HepG2 (cell line): ENCODE measurements around the gene PRSS33. TPM values are rescaled to one million over a fixed set of nuclear protein-coding genes. Genes with fewer than 3 reads are reported as not detected.

Source experiments
- ADNP ChIP-seq: sonication (generic); formaldehyde crosslinking; IDR thresholded peaks from 2 replicates; pipeline ENCODE4 v1.4.0; 2020; ENCODE audit warnings: missing genetic modification reagents
- BCL3 ChIP-seq: sonication (generic); formaldehyde crosslinking; IDR thresholded peaks from 2 replicates; pipeline ENCODE4 v1.5.1; 2020; ENCODE audit warnings: mild to moderate bottlenecking, missing genetic modification reagents, moderate library complexity
- E2F1 ChIP-seq: sonication (generic); formaldehyde crosslinking; IDR thresholded peaks from 2 replicates; pipeline ENCODE4 v1.5.0; 2020; ENCODE audit warnings: missing genetic modification reagents
- ELF4 ChIP-seq: sonication (generic); formaldehyde crosslinking; IDR thresholded peaks from 2 replicates; pipeline ENCODE4 v1.5.0; 2020; ENCODE audit warnings: missing genetic modification reagents, mild to moderate bottlenecking, moderate library complexity, borderline replicate concordance
- HMGA1 ChIP-seq: sonication (generic); formaldehyde crosslinking; conservative IDR thresholded peaks from 2 replicates; pipeline ENCODE4 v1.4.0; 2020; ENCODE audit warnings: missing genetic modification reagents
- MEIS2 ChIP-seq: sonication (generic); formaldehyde crosslinking; IDR thresholded peaks from 2 replicates; pipeline ENCODE4 v1.9.0; 2021; ENCODE audit warnings: mild to moderate bottlenecking, missing genetic modification reagents
- MTA1 ChIP-seq: sonication (generic); formaldehyde crosslinking; IDR thresholded peaks from 2 replicates; pipeline ENCODE4 v1.4.0; 2020; ENCODE audit warnings: missing genetic modification reagents, mild to moderate bottlenecking, borderline replicate concordance
- NCOR1 ChIP-seq: fragments of 200-600 bp; sonication (generic); IDR thresholded peaks from 2 replicates; pipeline ENCODE4 v1.7.0; 2017; ENCODE audit warnings: antibody characterized with exemption, low read length, borderline replicate concordance
- POGZ ChIP-seq: sonication (generic); formaldehyde crosslinking; IDR thresholded peaks from 2 replicates; pipeline ENCODE4 v1.4.0; 2020; ENCODE audit warnings: mild to moderate bottlenecking, missing genetic modification reagents
- RAD51 ChIP-seq: fragments of 450-650 bp; IDR thresholded peaks from 2 replicates; pipeline ENCODE4 v1.6.1; 2016; ENCODE audit warnings: borderline replicate concordance
- RBM39 ChIP-seq: fragments of 200-400 bp; formaldehyde crosslinking; IDR thresholded peaks from one replicate; pipeline ENCODE4 v1.6.1; 2018; ENCODE audit warnings: antibody characterized with exemption, mild to moderate bottlenecking, low read depth, low read length; ENCODE audit not compliant: poor library complexity, severe bottlenecking
- SP4 ChIP-seq: sonication (generic); formaldehyde crosslinking; IDR thresholded peaks from 2 replicates; pipeline ENCODE4 v1.8.1; 2023; ENCODE audit warnings: mild to moderate bottlenecking, missing genetic modification reagents
- USF2 ChIP-seq, 2 experiments: sonication (generic) in 1 of 2; formaldehyde crosslinking in 1 of 2; IDR thresholded peaks; 2 replicates each; pipeline versions ENCODE4 v1.5.1 to v1.6.1; 2011 to 2020; ENCODE audit warnings: borderline replicate concordance in 1 of 2, low read depth in 1 of 2, low read length in 1 of 2, mild to moderate bottlenecking in 1 of 2, missing genetic modification reagents in 1 of 2, moderate library complexity in 1 of 2
- ZBTB25 ChIP-seq: IDR thresholded peaks from 2 replicates; pipeline ENCODE4 v1.6.1; 2018; ENCODE audit warnings: missing genetic modification reagents
- ZFP36L2 ChIP-seq: sonication (generic); formaldehyde crosslinking; IDR thresholded peaks from 2 replicates; pipeline ENCODE4 v1.4.0; 2020; ENCODE audit warnings: missing genetic modification reagents
- ZMAT3 ChIP-seq: sonication (generic); formaldehyde crosslinking; conservative IDR thresholded peaks from 2 replicates; pipeline ENCODE4 v1.7.0; 2021; ENCODE audit warnings: missing genetic modification reagents
- ZNF281 ChIP-seq: sonication (generic); formaldehyde crosslinking; IDR thresholded peaks from 2 replicates; pipeline ENCODE4 v1.4.0; 2020; ENCODE audit warnings: missing genetic modification reagents, borderline replicate concordance
- ZNF296 ChIP-seq: sonication (generic); formaldehyde crosslinking; conservative IDR thresholded peaks from 2 replicates; pipeline ENCODE4 v1.5.0; 2020; ENCODE audit warnings: mild to moderate bottlenecking, missing genetic modification reagents
- ZNF567 ChIP-seq: sonication (generic); formaldehyde crosslinking; IDR thresholded peaks from 2 replicates; pipeline ENCODE4 v1.8.1; 2023; ENCODE audit warnings: mild to moderate bottlenecking, missing genetic modification reagents, borderline replicate concordance
- ZSCAN9 ChIP-seq: IDR thresholded peaks from 2 replicates; pipeline ENCODE4 v1.6.1; 2016; ENCODE audit warnings: borderline replicate concordance
- polyA plus RNA-seq, 8 experiments: library from polyadenylated mRNA; depleted of rRNA in 3 of 8; stranded (reverse) in 7 of 8; unstranded in 1 of 8; fragments of >200 nt; fragmentation: Illumina TruSeq in 4 of 8; extraction: Trizol in 4 of 8; gene quantifications; 2 replicates each; pipeline versions ENCODE4 v1.2.1 to v1.2.3, GENCODE V29; 2011 to 2016; ENCODE audit warnings: low read depth in 4 of 8, missing spikeins in 1 of 8, mixed read lengths in 1 of 8; ENCODE audit not compliant: insufficient read depth in 1 of 8
- total RNA-seq, 5 experiments: library from RNA; depleted of rRNA; stranded (reverse); fragments of >200 nt; fragmentation: Illumina TruSeq; extraction: Trizol; gene quantifications; 2 replicates each; pipeline ENCODE4 v1.2.3, GENCODE V29; 2016; ENCODE audit warnings: low read depth in 1 of 5

The PRSS33 gene
- total and polyA plus RNA-seq, 2 of the 13 experiments (the other 11 are each of a cell fraction or from before 2014, with no cell fraction given) = not detected

GRCh38 chr16:2752035-2752849, 35.1 kb downstream of the PRSS33 start, which contains the start of gene SRRM2 (continued):
- TF ChIP-seq USF2 (IDR thresholded peaks at IDR 0.05; ENCODE audit: low read depth, low read length) (no peak), USF2 (CRISPR knock-in tag; IDR thresholded peaks at IDR 0.05; ENCODE audit: borderline replicate concordance) (0 out of 2 replicates have a peak, but pooled peaks have one; percentile 45), RAD51 (no peak), ZMAT3 (peak; percentile 67; the same call in 1 of the 2 replicates), MEIS2 (CRISPR knock-in tag) (peak; percentile 18; the same call in 1 of the 2 replicates), ZSCAN9 (CRISPR knock-in tag) (no peak), ZNF567 (no peak), BCL3 (CRISPR knock-in tag) (peak; percentile 90), RBM39 (peak; percentile 60), ELF4 (CRISPR knock-in tag) (no peak; the same call in 1 of the 2 replicates), MTA1 (CRISPR knock-in tag) (no peak), ZBTB25 (CRISPR knock-in tag) (peak; percentile 84; the same call in 1 of the 2 replicates), ADNP (CRISPR knock-in tag) (no peak), POGZ (CRISPR knock-in tag) (peak; percentile 74; the same call in 1 of the 2 replicates), ZFP36L2 (no peak), E2F1 (CRISPR knock-in tag) (peak; percentile 74), SP4 (CRISPR knock-in tag) (peak; percentile 68), ZNF281 (CRISPR knock-in tag) (no peak; the same call in 1 of the 2 replicates), NCOR1 (no peak), HMGA1 (CRISPR knock-in tag) (no peak), ZNF296 (CRISPR knock-in tag) (no peak)
